Measurements from ENCODE around the gene MESP2. TPM values are rescaled to one million over a fixed set of nuclear protein-coding genes. Genes with fewer than 3 reads are reported as not detected.

MESP2 gene
- under 1 TPM; 0.32 to 0.38 TPM for total RNA-seq
- long read RNA-seq, donor 1: 0 reads
- long read RNA-seq, donor 2: 0 reads

GRCh38 chr15:89776274-89777072, at the start of gene MESP2:
MESP2 (plus strand) TSS chr15:89776332; CDS start chr15:89776358, 26 bp downstream.
- intact Hi-C loops (cut with DNase I): no loop called here

GRCh38 chr15:89728254-89728653, 47.9 kb upstream of the MESP2 start:
- no peak for DNase-seq (ENCODE audit: low spot score)
- intact Hi-C loops (cut with DNase I): no loop called here

More at GRCh38 chr15:89776274-89777072, at the start of gene MESP2:
- peak; percentile 96 for DNase-seq (ENCODE audit: low spot score)

GRCh38 chr15:89731275-89731674, 44.9 kb upstream of the MESP2 start:
- intact Hi-C loops (cut with DNase I): no loop called here
- no peak for DNase-seq (ENCODE audit: low spot score)

DNA sequence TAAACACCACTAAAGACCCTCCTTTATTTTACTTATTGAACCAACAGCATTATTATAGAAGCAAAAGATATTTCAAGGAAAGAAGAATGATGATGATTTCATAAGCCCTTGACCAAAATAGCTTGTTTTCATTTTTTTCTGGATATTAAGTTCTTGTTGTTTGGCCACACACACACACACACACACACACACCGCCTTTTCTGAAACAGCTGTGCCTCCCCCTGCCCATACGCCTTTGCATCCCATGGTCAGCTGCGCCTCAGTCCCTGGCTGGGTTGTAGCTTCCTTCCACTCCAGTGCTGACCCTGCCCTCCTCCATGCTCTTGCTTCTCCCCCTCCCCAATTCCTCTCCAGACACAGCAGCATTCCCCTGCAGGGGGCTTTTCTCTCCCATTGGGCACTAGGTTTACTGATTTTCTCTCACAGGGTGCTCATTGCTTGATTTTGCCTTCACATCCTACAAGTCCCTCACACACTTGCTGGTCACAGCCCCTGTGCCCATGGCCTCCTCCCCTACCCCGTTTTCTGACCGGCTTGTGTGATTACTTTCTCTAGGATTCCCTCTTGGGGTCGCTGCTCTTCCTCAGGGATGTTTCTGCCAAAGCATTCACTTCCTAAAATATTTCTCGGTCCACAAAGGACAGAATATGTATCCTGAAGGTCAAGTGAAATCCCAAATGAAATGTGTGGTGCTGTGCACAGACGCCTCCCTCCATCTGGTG, 43.5 kb upstream of the MESP2 start:
- intact Hi-C loops (cut with DNase I): no loop called here

GRCh38 chr15:89735773-89736172, 40.4 kb upstream of the MESP2 start:
- intact Hi-C loops (cut with DNase I): no loop called here
- no peak for DNase-seq (ENCODE audit: low spot score)

More for the DNA sequence above, 43.5 kb upstream of the MESP2 start:
- no peak for DNase-seq (ENCODE audit: low spot score)

DNA sequence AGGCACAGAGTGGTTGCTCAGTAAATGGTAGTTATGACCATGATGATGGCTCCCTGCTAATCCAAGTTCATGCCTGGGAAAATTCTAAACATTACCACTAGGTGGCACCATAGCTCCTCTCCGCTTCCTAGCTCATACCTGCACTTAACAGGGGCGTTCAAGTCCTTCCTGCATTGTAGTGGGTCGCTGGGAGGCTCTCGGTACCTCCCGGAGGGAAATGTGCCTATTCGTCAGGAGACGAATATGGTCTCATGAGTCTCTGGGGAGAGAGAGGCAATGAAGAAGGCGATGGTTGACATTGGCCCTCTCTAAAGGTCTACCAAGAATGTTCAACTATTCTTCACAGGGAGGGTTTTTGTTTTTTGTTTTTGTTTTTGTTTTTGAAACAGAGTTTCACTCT, 36.0 kb upstream of the MESP2 start:
- no peak for DNase-seq (ENCODE audit: low spot score)
- intact Hi-C loops (cut with DNase I): loop anchor here in 1 of 2 donors (10.0 kb wide), 1 partner anchor 335 kb away; no protein-coding TSS in a partner anchor

- no peak for DNase-seq (ENCODE audit: low spot score)
- intact Hi-C loops (cut with DNase I): loop anchor here in 1 of 2 donors (10.0 kb wide), 1 partner anchor 332 kb away; no protein-coding TSS in a partner anchor
These were observed 33.1 kb upstream of the MESP2 start for GRCh38 chr15:89743011-89743410.

DNA sequence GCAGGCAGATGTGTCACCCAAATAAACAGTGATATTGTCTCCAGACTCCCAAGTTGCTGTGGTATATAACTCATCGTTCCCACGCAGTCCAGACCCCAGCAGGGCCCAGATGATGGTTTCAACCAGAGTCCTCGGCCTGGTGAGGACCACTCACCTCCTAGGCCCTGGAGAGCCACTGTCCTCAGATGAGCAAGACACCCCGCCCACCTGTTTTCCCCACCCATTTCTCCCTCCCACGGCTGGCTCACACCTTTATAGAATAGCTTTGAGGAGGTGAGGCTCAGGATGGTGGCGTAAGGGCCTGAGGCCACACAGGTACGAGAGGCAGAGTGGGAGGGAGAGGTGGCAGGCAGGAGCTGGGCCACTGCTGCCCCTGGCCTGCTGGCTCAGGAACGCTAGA, 32.5 kb upstream of the MESP2 start:
- intact Hi-C loops (cut with DNase I): loop anchor here in 1 of 2 donors (10.0 kb wide), 1 partner anchor 331 kb away; no protein-coding TSS in a partner anchor
- no peak for DNase-seq (ENCODE audit: low spot score)

- DNase-seq (ENCODE audit: low spot score): no peak
- intact Hi-C loops (cut with DNase I): loop anchor here (5.0 to 10.0 kb wide), 3 partner anchors 98 to 1357 kb away; partner anchors contain the start of gene SV2B (in 1 of the 2)
These were observed 31.0 kb upstream of the MESP2 start for GRCh38 chr15:89745131-89745530.

- intact Hi-C loops (cut with DNase I): loop anchor here (5.0 to 10.0 kb wide), 3 partner anchors 98 to 1357 kb away; partner anchors contain the start of gene SV2B (in 1 of the 2)
These were observed 30.4 kb upstream of the MESP2 start for GRCh38 chr15:89745768-89746167.

DNA sequence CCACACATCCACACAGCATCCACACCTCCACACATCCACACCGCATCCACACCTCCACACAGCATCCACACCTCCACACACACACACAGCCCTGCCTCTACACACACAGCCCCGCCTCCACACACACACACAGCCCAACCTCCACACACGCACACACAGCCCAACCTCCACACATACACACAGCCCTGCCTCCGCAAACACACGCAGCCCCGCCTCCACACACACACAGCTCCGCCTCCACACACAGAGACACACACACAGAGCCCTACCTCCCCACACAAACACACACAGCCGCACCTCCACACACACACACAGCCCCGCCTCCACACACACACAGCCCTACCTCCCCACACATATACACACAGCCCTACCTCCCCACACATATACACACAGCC, 29.7 kb upstream of the MESP2 start:
- DNase-seq (ENCODE audit: low spot score): no peak
- intact Hi-C loops (cut with DNase I): loop anchor here (5.0 to 10.0 kb wide), 3 partner anchors 99 to 1356 kb away; partner anchors contain the start of gene SV2B (in 1 of the 2)

More at GRCh38 chr15:89745768-89746167, 30.4 kb upstream of the MESP2 start:
- no peak for DNase-seq (ENCODE audit: low spot score)

DNA sequence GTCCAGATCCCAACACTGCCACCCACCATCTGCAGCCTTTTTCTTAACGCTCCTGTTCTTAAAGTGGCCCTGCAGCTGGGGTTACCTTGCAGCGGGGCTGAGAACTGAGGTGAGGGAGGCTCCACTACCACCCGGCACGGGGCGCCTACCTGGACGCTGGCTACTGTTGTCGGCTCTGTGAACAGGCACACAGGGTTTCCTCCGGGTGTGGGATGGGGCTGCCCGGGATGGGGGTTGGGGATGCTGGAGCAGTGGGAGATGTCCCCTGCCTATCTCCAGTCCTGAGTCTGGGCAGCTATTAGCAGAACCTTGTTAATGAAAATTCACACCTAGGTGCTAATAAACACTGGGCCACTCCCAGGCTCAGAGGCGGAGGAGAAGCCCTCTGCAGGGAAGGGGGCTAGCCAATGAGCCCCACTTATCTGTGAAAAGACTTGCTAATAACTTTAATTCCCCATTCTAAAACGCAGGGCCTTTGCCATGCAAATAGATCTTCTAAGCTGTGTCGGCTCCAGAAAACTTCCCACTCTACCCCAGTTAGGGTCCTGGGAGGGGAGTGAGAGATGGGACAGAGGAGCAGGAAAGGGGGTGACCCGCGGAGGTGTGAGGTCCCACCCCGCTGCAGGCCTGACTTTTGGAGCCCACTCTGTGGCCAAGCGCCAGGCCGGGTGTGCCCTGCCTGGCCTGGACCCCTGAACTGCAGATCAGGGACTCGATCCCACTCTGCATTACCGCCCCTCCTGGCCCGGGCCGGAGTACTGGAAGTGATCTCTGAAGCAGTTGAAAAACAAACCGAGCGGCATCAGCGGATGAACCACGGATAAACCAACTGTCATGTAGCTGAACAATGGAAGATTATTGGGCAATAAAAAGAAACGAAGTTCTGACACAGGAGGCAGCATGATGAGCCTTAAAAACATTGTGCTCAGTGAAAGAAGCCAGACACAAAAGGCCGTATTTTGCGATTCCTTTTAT, 28.1 kb upstream of the MESP2 start:
- no peak for DNase-seq (ENCODE audit: low spot score)
- intact Hi-C loops (cut with DNase I): loop anchor here (5.0 to 10.0 kb wide), 3 partner anchors 101 to 1354 kb away; partner anchors contain the start of gene SV2B (in 1 of the 2)

GRCh38 chr15:89749054-89749453, 27.1 kb upstream of the MESP2 start:
- intact Hi-C loops (cut with DNase I): loop anchor here (5.0 to 10.0 kb wide), 3 partner anchors 102 to 1353 kb away; partner anchors contain the start of gene SV2B (in 1 of the 2)
- DNase-seq (ENCODE audit: low spot score): no peak

DNA sequence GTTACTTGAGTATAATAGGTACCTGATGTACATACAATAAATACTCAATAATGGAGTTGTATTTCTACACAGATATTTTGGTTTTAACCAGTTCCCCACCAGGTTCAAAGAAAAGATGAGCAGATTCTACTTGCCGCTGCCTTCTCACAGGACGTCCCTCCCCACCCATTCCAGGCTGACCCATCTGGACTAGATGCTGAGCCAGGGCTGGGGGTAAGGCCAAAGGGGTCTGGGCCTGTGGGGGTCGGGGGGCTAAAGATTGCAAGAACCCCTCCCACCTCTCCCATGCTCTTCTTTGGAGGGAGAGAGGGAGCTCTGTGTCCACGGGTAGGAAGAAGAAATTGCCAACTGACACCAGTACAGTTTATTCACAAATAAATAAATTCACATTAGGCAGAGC, 26.6 kb upstream of the MESP2 start:
- intact Hi-C loops (cut with DNase I): loop anchor here (5.0 to 10.0 kb wide), 3 partner anchors 102 to 1353 kb away; partner anchors contain the start of gene SV2B (in 1 of the 2)
- no peak for DNase-seq (ENCODE audit: low spot score)

- no peak for DNase-seq (ENCODE audit: low spot score)
- intact Hi-C loops (cut with DNase I): loop anchor here (5.0 to 10.0 kb wide), 4 partner anchors 103 to 1352 kb away; partner anchors contain the start of genes CIB1 (in 1 of the 2), GDPGP1 (in 1 of the 2) and SV2B (in 1 of the 2)
These were observed 26.1 kb upstream of the MESP2 start for GRCh38 chr15:89749951-89750559.

DNA sequence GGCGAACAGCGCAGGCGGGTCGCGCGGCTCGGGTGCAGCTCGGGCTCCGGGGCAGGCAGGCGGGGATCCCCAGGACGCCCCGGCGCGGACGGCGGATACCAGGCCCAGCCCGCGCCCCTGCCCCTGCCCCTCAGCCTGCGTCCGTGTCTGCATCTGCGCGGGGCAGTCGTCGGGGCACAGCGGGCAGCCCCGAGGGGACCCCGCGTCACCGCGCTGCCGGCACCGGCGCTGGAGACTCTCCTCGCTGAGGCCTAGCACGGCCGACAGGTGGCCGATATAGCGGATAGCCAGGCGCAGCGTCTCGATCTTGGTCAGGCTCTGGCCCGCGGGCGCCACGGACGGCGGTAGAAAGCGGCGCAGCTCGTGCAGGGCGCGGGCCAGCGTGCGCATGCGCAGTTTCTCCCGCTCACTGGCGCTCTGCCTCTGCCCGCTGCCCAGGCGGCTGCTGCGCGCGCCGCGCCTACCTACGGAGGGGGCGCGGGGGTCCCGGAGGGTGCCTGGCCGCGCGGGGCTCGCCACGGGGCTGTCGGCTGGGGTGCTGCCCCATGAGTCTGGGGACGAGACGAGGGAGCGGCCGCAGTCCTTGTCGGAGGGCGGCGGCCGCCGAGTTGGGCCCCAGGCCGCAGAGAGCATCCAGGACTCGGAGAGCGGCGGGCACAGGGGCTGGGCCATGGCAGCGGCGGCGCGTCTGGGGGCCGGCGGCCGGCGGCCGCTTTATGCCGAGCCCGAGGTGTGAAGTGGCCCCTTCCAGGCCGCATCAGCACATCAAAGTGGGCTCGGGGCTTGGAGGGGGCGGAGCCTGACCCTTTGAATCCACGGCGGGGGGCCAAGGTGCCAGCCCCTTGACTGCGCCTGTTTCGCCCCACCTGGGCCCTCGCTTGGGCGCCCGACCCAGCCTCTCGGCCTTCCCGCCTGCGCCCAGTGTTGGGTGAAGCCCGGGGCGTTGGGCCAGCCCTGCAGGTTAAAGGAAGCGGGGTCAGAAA, 25.3 kb upstream of the MESP2 start, which contains the start of gene MESP1:
TSS of gene MESP1 (minus strand) at position 690 of the 983 bp plus-strand sequence. CDS start at position 672, 18 bp downstream.
- DNase-seq (ENCODE audit: low spot score): peak; percentile 97
- intact Hi-C loops (cut with DNase I): loop anchor here in 1 of 2 donors (10.0 kb wide), 1 partner anchor 484 kb away; the partner anchor contains the start of genes CIB1 and GDPGP1

Measured in posterior vena cava (tissue), 2 donors.